CD4-positive, alpha-beta T cell (primary cell): ENCODE measurements around the gene ACSL3. TPM values are rescaled to one million over a fixed set of nuclear protein-coding genes. Genes with fewer than 3 reads are reported as not detected.

Experiments
- ATAC-seq: fragments of 200-7000 bp; cut with Tn5 transposase; one replicate; pipeline ENCODE4 v1.10.0; 2022; ENCODE audit warnings: mild to moderate bottlenecking; ENCODE audit not compliant: poor library complexity
- CTCF ChIA-PET: fragments of 350-600 bp; sonication (Branson Sonifier 250); formaldehyde crosslinking; loops from one replicate; lab custom pipeline; 2021; ENCODE audit warnings: antibody characterized with exemption, inconsistent platforms; lab: Charles Lee
- POLR2A ChIA-PET: fragments of 350-600 bp; sonication (Branson Sonifier 250); formaldehyde crosslinking; loops from one replicate; lab custom pipeline; 2021; ENCODE audit warnings: antibody characterized with exemption, inconsistent platforms; lab: Charles Lee
- DNase-seq, 14 experiments: peaks; one replicate each; pipeline ENCODE4 v3.0.0-alpha.2; 2013 to 2020; ENCODE audit warnings: mixed read lengths in 2 of 14
- H3K27ac ChIP-seq, 2 donors: one replicate each; pipeline versions ENCODE4 v1.5.1 to v1.7.0; 2013; ENCODE audit warnings: low read length in 2 of 2, low read depth in 1 of 2, mild to moderate bottlenecking in 1 of 2
- H3K27me3 ChIP-seq, 2 experiments: 1 replicate in 1 of 2; 2 replicates in 1 of 2; pipeline versions ENCODE4 v1.6.1 to v1.7.0; 2013; ENCODE audit warnings: low read length in 2 of 2, control low read depth in 1 of 2, mild to moderate bottlenecking in 1 of 2, moderate library complexity in 1 of 2; ENCODE audit not compliant: insufficient read depth in 2 of 2, control insufficient read depth in 1 of 2
- H3K36me3 ChIP-seq: one replicate; pipeline ENCODE4 v1.6.1; 2013; ENCODE audit warnings: low read length, control low read depth; ENCODE audit not compliant: insufficient read depth
- H3K4me1 ChIP-seq: one replicate; pipeline ENCODE4 v1.6.1; 2013; ENCODE audit warnings: low read length, control low read depth; ENCODE audit not compliant: insufficient read depth
- H3K4me3 ChIP-seq: one replicate; pipeline ENCODE4 v1.5.1; 2013; ENCODE audit warnings: mild to moderate bottlenecking, low read length, moderate library complexity
- H3K9me3 ChIP-seq, 2 experiments: 1 replicate in 1 of 2; 2 replicates in 1 of 2; pipeline versions ENCODE4 v1.6.1 to v1.7.0; 2013; ENCODE audit warnings: low read length in 2 of 2, mild to moderate bottlenecking in 2 of 2, control low read depth in 1 of 2, moderate library complexity in 1 of 2; ENCODE audit not compliant: control insufficient read depth in 1 of 2, insufficient read depth in 1 of 2
- H3K27ac Mint-ChIP-seq: one replicate; pipeline ENCODE4 v1.8.0; 2020; ENCODE audit warnings: mixed read lengths
- H3K27me3 Mint-ChIP-seq: one replicate; pipeline ENCODE4 v1.8.0; 2021; ENCODE audit warnings: mixed read lengths
- H3K36me3 Mint-ChIP-seq: one replicate; pipeline ENCODE4 v1.8.0; 2021; ENCODE audit warnings: low read depth, mixed read lengths
- H3K4me1 Mint-ChIP-seq: one replicate; pipeline ENCODE4 v1.8.0; 2021; ENCODE audit warnings: low read depth, mixed read lengths
- H3K4me3 Mint-ChIP-seq: one replicate; pipeline ENCODE4 v1.8.0; 2020; ENCODE audit warnings: mild to moderate bottlenecking, mixed read lengths
- H3K9me3 Mint-ChIP-seq: one replicate; pipeline ENCODE4 v1.8.0; 2020; ENCODE audit warnings: mixed read lengths
- intact Hi-C, 2 experiments: fragments of 100-400 bp; cut with DNase I in 1 of 2; cut with micrococcal nuclease in 1 of 2; formaldehyde crosslinking; loops; one replicate each; pipeline versions ENCODE4 v1.15.1 to v1.9.0; 2023 to 2025; cut with DNase I, micrococcal nuclease
- total RNA-seq, 174 experiments: library from RNA in 2 of 174; stranded (reverse) in 2 of 174; gene quantifications; one replicate each; pipeline ENCODE4 v1.2.3 and lab custom pipeline; 2021 to 2026
- TF ChIP-seq, protein P1 (sequence below): fragments of 200-600 bp; IDR thresholded peaks from one replicate; pipeline ENCODE4 v1.8.0; 2022; ENCODE audit warnings: antibody characterized with exemption, mild to moderate bottlenecking

The ACSL3 gene
- total RNA-seq, 2 experiments from 2014 or later: 65.5 to 66.6 TPM

DNA sequence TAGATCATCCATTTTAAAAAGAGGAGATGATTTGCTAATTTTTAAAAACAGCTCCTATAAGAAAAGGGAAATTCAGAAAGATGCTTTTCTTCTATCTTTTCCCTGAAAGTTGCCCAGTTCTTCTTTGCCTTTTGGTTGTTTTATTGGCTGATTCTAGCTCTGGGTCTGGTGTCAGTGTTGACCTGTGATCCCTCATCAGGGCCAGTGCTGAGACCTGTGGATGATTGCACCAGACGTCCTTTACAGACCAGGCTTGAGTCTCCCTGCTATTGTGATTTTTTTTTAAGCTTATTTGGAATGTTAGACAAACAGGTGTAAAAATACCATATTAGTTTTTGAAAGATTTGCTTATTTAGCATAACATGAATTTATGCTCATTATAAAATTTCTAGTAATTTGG is 88.2 kb downstream of the ACSL3 start:
- Mint-ChIP-seq H3K27ac (no peak overlapping the region), H3K27me3 (peaks cover 20% of the 10 kb centered on the region), H3K9me3 (no peaks in the 10 kb centered on the region), H3K4me3 (no peak overlapping the region), H3K36me3 (no peaks in the 10 kb centered on the region), H3K4me1 (no peaks in the 10 kb centered on the region)
- ATAC-seq (no peak), DNase-seq (no peak)
- H3K36me3 ChIP-seq: no peaks in the 10 kb centered on the region
- no peaks in the 10 kb centered on the region for H3K27me3 ChIP-seq
- H3K4me3 ChIP-seq: no peak overlapping the region
- TF ChIP-seq, protein P1, sequence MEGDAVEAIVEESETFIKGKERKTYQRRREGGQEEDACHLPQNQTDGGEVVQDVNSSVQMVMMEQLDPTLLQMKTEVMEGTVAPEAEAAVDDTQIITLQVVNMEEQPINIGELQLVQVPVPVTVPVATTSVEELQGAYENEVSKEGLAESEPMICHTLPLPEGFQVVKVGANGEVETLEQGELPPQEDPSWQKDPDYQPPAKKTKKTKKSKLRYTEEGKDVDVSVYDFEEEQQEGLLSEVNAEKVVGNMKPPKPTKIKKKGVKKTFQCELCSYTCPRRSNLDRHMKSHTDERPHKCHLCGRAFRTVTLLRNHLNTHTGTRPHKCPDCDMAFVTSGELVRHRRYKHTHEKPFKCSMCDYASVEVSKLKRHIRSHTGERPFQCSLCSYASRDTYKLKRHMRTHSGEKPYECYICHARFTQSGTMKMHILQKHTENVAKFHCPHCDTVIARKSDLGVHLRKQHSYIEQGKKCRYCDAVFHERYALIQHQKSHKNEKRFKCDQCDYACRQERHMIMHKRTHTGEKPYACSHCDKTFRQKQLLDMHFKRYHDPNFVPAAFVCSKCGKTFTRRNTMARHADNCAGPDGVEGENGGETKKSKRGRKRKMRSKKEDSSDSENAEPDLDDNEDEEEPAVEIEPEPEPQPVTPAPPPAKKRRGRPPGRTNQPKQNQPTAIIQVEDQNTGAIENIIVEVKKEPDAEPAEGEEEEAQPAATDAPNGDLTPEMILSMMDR: no peak
- POLR2A ChIA-PET: no interaction called here
- CTCF ChIA-PET: no interaction called here
- H3K9me3 ChIP-seq: no peaks in the 10 kb centered on the region
- H3K27ac ChIP-seq: no peak overlapping the region
- H3K4me1 ChIP-seq: no peaks in the 10 kb centered on the region
- intact Hi-C loops: no loop called here

DNA sequence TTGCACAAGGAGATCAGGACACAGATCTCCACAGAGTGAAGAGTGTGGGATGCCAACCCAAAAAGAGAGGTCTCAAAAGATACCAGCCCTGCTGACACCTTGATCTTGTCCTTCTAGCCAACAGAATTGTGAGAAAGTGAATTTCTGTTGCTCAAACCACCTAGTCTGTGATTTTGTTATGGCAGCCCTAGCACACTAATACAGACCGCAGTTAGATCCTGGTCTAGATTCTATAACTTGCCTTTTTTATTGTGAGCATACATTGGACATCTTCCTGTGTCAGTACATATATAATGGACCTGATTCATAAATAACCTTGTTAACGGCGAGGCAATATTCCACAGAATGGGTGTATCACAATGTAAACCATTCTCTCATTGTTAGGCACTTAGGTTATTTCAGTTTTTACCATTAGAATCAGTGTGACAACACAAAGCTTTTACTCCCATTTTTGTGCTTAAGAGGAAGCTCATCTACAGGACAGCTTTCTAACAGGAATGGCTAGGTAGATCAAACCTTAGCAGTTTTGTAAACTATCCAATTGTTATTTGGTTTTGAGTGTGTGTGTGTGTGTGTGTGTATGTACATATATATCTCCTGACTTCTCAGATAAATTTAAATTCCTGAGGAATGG is 89.0 kb downstream of the ACSL3 start:
- Mint-ChIP-seq H3K27ac (no peak overlapping the region), H3K4me3 (no peak overlapping the region), H3K27me3 (peaks cover 25% of the 10 kb centered on the region), H3K36me3 (no peaks in the 10 kb centered on the region), H3K9me3 (no peaks in the 10 kb centered on the region), H3K4me1 (no peaks in the 10 kb centered on the region)
- intact Hi-C loops: no loop called here
- Histone ChIP-seq H3K36me3 (no peaks in the 10 kb centered on the region), H3K4me1 (no peaks in the 10 kb centered on the region), H3K27ac (no peak overlapping the region), H3K4me3 (no peak overlapping the region), H3K27me3 (no peaks in the 10 kb centered on the region), H3K9me3 (no peaks in the 10 kb centered on the region)
- POLR2A ChIA-PET: no interaction called here
- TF ChIP-seq, protein P1: no peak
- CTCF ChIA-PET: no interaction called here
- DNase-seq: no peak
- ATAC-seq: no peak

DNA sequence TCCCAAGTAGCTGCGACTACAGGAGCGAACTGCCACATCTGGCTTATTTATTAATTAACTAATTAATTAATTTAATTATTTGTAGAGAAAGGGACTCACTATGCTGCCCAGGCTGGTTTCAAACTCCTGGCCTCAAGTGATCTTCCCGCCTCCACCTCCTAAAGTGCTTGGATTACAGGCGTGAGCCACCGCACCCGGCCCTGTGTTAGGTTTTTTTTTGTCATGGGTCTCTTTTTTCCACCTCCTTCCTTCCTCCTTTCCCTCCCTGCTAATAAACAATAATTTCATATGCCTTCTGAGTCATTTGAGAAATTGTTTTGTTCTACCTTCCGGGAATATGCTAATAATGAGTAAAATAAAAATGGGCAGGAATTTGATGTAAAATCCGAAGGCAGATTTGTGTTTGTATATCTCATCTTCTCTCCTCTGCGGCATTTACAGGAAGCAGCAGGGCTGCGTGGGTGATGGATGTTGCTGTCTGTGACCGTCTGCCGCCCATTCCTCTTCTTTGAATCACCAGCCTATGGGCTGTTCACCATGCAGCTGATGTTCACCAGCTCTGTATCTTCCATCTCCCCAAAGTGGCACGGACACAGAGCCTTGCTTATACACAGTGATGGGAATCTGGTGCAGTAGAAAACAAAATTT is 89.9 kb downstream of the ACSL3 start:
- ChIA-PET CTCF (no interaction called here), POLR2A (no interaction called here)
- TF ChIP-seq, protein P1: no peak
- Mint-ChIP-seq H3K27me3 (peaks cover 28% of the 10 kb centered on the region), H3K36me3 (no peaks in the 10 kb centered on the region), H3K9me3 (no peaks in the 10 kb centered on the region), H3K4me1 (no peaks in the 10 kb centered on the region), H3K27ac (no peak overlapping the region), H3K4me3 (no peak overlapping the region)
- Histone ChIP-seq H3K4me1 (no peaks in the 10 kb centered on the region), H3K4me3 (no peak overlapping the region), H3K36me3 (no peaks in the 10 kb centered on the region), H3K9me3 (no peaks in the 10 kb centered on the region), H3K27ac (no peak overlapping the region), H3K27me3 (no peaks in the 10 kb centered on the region)
- ATAC-seq (no peak), DNase-seq (no peak)
- intact Hi-C loops: no loop called here
